Measurements from ENCODE around the gene ANGPTL2. TPM values are rescaled to one million over a fixed set of nuclear protein-coding genes. Genes with fewer than 3 reads are reported as not detected.

The ANGPTL2 gene
- total RNA-seq, 3 donors from 2014 or later: 4.1 to 50.9 (median 11.6) TPM

GRCh38 chr9:127140181-127140580 is 17.7 kb upstream of the ANGPTL2 start:
- Histone ChIP-seq H3K4me1 (ENCODE audit: low read depth) (no peaks in the 10 kb centered on the region), H3K9me3 (no peaks in the 10 kb centered on the region), H3K36me3 (ENCODE audit: low read depth) (no peaks in the 10 kb centered on the region), H3K4me3 (no peak overlapping the region)
- ATAC-seq: no peak
- no peak for DNase-seq
- intact Hi-C loops (cut with DNase I, micrococcal nuclease): no loop called here
- TF ChIP-seq, protein P1, sequence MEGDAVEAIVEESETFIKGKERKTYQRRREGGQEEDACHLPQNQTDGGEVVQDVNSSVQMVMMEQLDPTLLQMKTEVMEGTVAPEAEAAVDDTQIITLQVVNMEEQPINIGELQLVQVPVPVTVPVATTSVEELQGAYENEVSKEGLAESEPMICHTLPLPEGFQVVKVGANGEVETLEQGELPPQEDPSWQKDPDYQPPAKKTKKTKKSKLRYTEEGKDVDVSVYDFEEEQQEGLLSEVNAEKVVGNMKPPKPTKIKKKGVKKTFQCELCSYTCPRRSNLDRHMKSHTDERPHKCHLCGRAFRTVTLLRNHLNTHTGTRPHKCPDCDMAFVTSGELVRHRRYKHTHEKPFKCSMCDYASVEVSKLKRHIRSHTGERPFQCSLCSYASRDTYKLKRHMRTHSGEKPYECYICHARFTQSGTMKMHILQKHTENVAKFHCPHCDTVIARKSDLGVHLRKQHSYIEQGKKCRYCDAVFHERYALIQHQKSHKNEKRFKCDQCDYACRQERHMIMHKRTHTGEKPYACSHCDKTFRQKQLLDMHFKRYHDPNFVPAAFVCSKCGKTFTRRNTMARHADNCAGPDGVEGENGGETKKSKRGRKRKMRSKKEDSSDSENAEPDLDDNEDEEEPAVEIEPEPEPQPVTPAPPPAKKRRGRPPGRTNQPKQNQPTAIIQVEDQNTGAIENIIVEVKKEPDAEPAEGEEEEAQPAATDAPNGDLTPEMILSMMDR (IDR thresholded peaks at IDR 0.05): no peak

GRCh38 chr9:127139775-127140174 is 17.3 kb upstream of the ANGPTL2 start:
- Histone ChIP-seq H3K36me3 (ENCODE audit: low read depth) (no peaks in the 10 kb centered on the region), H3K4me3 (no peak overlapping the region), H3K4me1 (ENCODE audit: low read depth) (no peaks in the 10 kb centered on the region), H3K9me3 (no peaks in the 10 kb centered on the region)
- DNase-seq (no peak), ATAC-seq (no peak)
- TF ChIP-seq, protein P1 (IDR thresholded peaks at IDR 0.05): no peak
- intact Hi-C loops (cut with DNase I, micrococcal nuclease): no loop called here

DNA sequence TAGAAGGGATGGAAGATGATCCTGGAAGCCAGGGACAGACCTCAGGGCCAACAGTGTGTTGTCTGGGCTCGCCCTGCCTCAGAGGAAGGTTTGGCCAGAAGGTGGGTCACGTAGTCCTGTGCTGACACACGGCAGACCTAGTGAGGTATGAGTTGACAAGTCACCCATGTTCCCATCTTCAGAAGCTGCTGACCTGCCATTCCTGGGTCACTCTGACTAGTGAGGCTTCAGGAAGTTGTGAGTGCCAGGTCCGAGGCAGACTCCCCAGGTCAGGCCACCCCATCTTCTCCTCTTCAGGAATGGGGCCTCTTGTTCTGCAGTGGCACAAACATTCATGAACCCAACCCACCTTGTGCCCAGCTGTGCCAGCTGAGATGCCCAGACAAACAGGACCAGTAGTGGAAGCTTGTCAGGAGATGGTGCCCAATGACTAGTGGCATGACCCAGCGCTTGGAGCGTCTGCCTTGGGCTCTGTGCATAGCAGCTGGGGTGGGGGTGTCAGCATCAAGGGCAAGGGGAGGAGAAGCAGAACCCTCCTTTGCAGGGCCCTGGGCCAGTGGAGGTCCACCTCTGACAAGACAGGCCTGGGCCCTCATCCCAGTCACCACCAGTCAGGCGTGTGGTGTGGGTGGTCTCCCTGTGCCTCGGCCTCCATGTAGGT is 16.8 kb upstream of the ANGPTL2 start:
- no peak for DNase-seq
- H3K4me3 ChIP-seq: no peak overlapping the region
- no peak for ATAC-seq
- H3K9me3 ChIP-seq: no peaks in the 10 kb centered on the region
- H3K4me1 ChIP-seq (ENCODE audit: low read depth): no peaks in the 10 kb centered on the region
- TF ChIP-seq, protein P1 (IDR thresholded peaks at IDR 0.05): no peak
- H3K36me3 ChIP-seq (ENCODE audit: low read depth): no peaks in the 10 kb centered on the region
- intact Hi-C loops (cut with DNase I, micrococcal nuclease): no loop called here

GRCh38 chr9:127138444-127138843 is 16.0 kb upstream of the ANGPTL2 start:
- ATAC-seq: no peak
- DNase-seq: no peak
- no peaks in the 10 kb centered on the region for H3K9me3 ChIP-seq
- intact Hi-C loops (cut with DNase I, micrococcal nuclease): no loop called here
- no peaks in the 10 kb centered on the region for H3K4me1 ChIP-seq (ENCODE audit: low read depth)
- TF ChIP-seq, protein P1 (IDR thresholded peaks at IDR 0.05): no peak
- no peak overlapping the region for H3K4me3 ChIP-seq
- H3K36me3 ChIP-seq (ENCODE audit: low read depth): no peaks in the 10 kb centered on the region

DNA sequence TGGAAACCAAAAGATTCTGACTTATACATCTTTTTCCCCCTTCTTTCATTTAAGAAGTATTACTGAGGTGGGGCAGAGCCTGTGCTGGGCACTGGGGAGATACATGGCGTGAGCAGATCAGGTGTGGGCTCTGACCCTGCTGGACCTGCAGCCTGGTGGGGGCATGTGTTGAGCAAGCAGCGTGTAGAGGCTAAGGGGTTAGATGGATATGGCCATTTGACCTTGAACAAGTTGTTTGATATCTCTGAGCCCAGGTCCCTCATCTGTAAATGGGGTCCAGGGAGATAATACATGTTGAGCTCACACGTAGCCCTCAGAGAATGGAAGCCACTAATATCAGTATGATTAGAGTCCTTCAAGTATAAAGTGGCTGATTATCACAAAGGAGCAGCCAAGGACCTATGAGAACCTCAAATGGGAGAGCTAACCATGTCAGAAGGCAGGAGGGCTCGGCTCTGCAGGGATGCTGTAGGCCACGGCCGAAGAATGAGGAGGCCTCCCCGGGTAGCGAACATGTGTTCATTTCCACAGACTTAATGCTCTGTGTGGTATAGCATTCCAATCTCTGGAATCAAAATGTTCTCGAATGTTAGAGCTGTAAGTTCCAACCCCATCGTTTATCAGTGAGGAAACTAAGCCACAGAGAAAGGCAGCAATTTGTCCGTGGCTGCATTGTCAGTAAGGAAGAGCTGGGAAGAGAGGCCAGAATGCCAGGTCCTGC is 15.4 kb upstream of the ANGPTL2 start:
- no peaks in the 10 kb centered on the region for H3K9me3 ChIP-seq
- H3K4me1 ChIP-seq (ENCODE audit: low read depth): no peaks in the 10 kb centered on the region
- TF ChIP-seq, protein P1 (IDR thresholded peaks at IDR 0.05): no peak
- H3K36me3 ChIP-seq (ENCODE audit: low read depth): no peaks in the 10 kb centered on the region
- no peak for DNase-seq
- no peak overlapping the region for H3K4me3 ChIP-seq
- intact Hi-C loops (cut with DNase I, micrococcal nuclease): no loop called here
- ATAC-seq: no peak

All from mucosa of descending colon (tissue), 3 donors.